RWPE2 (cell line): ENCODE measurements around the gene IL21R.

Experiments used
- ATAC-seq: fragments of 200-7000 bp; cut with Tn5 transposase; 3 replicates; pipeline ENCODE4 v1.9.1; 2021; ENCODE audit warnings: low read depth
- DNase-seq: peaks from one replicate; pipeline ENCODE4 v3.0.0-alpha.2; 2020; ENCODE audit warnings: low spot score
- H3K27ac ChIP-seq: fragments of 450-650 bp; 2 replicates; pipeline ENCODE4 v1.5.1; 2017; ENCODE audit warnings: mild to moderate bottlenecking; ENCODE audit not compliant: poor library complexity, severe bottlenecking
- H3K27me3 ChIP-seq: fragments of 250-450 bp; sonication (Bioruptor Pico); 2 replicates; pipeline ENCODE4 v1.5.1; 2021; ENCODE audit warnings: mild to moderate bottlenecking, moderate library complexity; ENCODE audit not compliant: insufficient read depth, poor library complexity, severe bottlenecking
- H3K36me3 ChIP-seq: fragments of 250-450 bp; sonication (Bioruptor Pico); 2 replicates; pipeline ENCODE4 v1.5.1; 2020; ENCODE audit warnings: low read depth, mild to moderate bottlenecking, moderate library complexity
- H3K4me1 ChIP-seq: fragments of 250-450 bp; sonication (Bioruptor Pico); 2 replicates; pipeline ENCODE4 v1.5.1; 2021; ENCODE audit warnings: mild to moderate bottlenecking, moderate library complexity; ENCODE audit not compliant: insufficient read depth, poor library complexity, severe bottlenecking
- H3K4me3 ChIP-seq: fragments of 250-450 bp; sonication (Bioruptor Pico); 2 replicates; pipeline ENCODE4 v1.5.1; 2021; ENCODE audit warnings: mild to moderate bottlenecking, moderate library complexity; ENCODE audit not compliant: severe bottlenecking
- H3K9me3 ChIP-seq: fragments of 250-450 bp; sonication (Bioruptor Pico); 2 replicates; pipeline ENCODE4 v1.5.1; 2021; ENCODE audit warnings: mild to moderate bottlenecking, moderate library complexity; ENCODE audit not compliant: severe bottlenecking
- CTCF ChIP-seq: fragments of 450-650 bp; IDR thresholded peaks from one replicate; pipeline ENCODE4 v1.5.1; 2017; ENCODE audit warnings: mild to moderate bottlenecking, moderate library complexity; ENCODE audit not compliant: poor library complexity, severe bottlenecking

The IL21R gene

GRCh38 chr16:27500801-27501200 lies 98.8 kb downstream of the IL21R start:
- no peaks in the 10 kb centered on the region for H3K9me3 ChIP-seq
- H3K27ac ChIP-seq = no peak overlapping the region
- peaks cover 91% of the 10 kb centered on the region for H3K36me3 ChIP-seq
- ATAC-seq = no peak
- no peak for TF ChIP-seq CTCF
- no peak for DNase-seq
- H3K27me3 ChIP-seq = no peaks in the 10 kb centered on the region
- H3K4me1 ChIP-seq = peaks cover 4% of the 10 kb centered on the region
- no peak overlapping the region for H3K4me3 ChIP-seq
